KBM-7 (cell line): ENCODE results near the gene C9orf43.
A peak's percentile ranks its signal among the peaks of the same experiment; 100 is the strongest.
"Not testable (repeated sequence)": the region's sequence is repeated elsewhere in the genome, so short reads cannot be mapped to it uniquely, and the experiment has no call there.

ENCODE experiments used
- DNase-seq: peaks from one replicate; pipeline ENCODE4 v3.0.0-alpha.2; 2015
- in situ Hi-C: fragments of 300-500 bp; cut with MboI; formaldehyde crosslinking; loops from 2 replicates; pipeline ENCODE4 v1.14.3; 2020; ENCODE audit warnings: low sequenced_read_pairs, low pct_unique_long_range_greater_than_20kb, mixed read lengths

Gene C9orf43

GRCh38 chr9:113380869-113381378, 29.6 kb upstream of the C9orf43 start:
- in situ Hi-C loops = no loop called here
- no peak for DNase-seq

- DNase-seq, in situ Hi-C loops: not testable (repeated sequence)
These were observed 29.1 kb upstream of the C9orf43 start for GRCh38 chr9:113381441-113381840.

- in situ Hi-C loops = no loop called here
- DNase-seq = no peak
These were observed 28.6 kb upstream of the C9orf43 start for GRCh38 chr9:113381909-113382411.

- in situ Hi-C loops = no loop called here
- no peak for DNase-seq
These were observed 23.8 kb upstream of the C9orf43 start for GRCh38 chr9:113386571-113387393.

GRCh38 chr9:113387560-113388230, 22.9 kb upstream of the C9orf43 start:
- in situ Hi-C loops = no loop called here
- DNase-seq = no peak

GRCh38 chr9:113388833-113389232, 21.7 kb upstream of the C9orf43 start:
- in situ Hi-C loops = no loop called here
- DNase-seq = no peak

GRCh38 chr9:113389451-113389850, 21.1 kb upstream of the C9orf43 start:
- DNase-seq = no peak
- in situ Hi-C loops = no loop called here

- in situ Hi-C loops = no loop called here
- no peak for DNase-seq
These were observed 20.2 kb upstream of the C9orf43 start for GRCh38 chr9:113390192-113390960.

- DNase-seq = no peak
- in situ Hi-C loops = no loop called here
These were observed 18.6 kb upstream of the C9orf43 start for GRCh38 chr9:113391917-113392316.

- in situ Hi-C loops = no loop called here
- no peak for DNase-seq
These were observed 17.3 kb upstream of the C9orf43 start for GRCh38 chr9:113393281-113393680.

GRCh38 chr9:113395000-113395861, 15.3 kb upstream of the C9orf43 start:
- in situ Hi-C loops = no loop called here
- DNase-seq = no peak

GRCh38 chr9:113397203-113397631, 13.3 kb upstream of the C9orf43 start:
- in situ Hi-C loops = no loop called here
- DNase-seq = no peak

- no peak for DNase-seq
- in situ Hi-C loops = no loop called here
These were observed 11.8 kb upstream of the C9orf43 start for GRCh38 chr9:113398796-113399195.

- in situ Hi-C loops = no loop called here
These were observed 10.8 kb upstream of the C9orf43 start for GRCh38 chr9:113399646-113400200.

GRCh38 chr9:113401027-113401792, 9.3 kb upstream of the C9orf43 start, which contains the start of gene ALAD:
TSS of gene ALAD (minus strand) at chr9:113401284. CDS start at chr9:113393559, 7,725 bp downstream.
- peak; percentile 99 for DNase-seq
- in situ Hi-C loops = no loop called here

More at GRCh38 chr9:113399646-113400200, 10.8 kb upstream of the C9orf43 start:
- no peak for DNase-seq

GRCh38 chr9:113403646-113404045, 6.9 kb upstream of the C9orf43 start:
- peak; percentile 32 for DNase-seq
- in situ Hi-C loops = no loop called here

GRCh38 chr9:113406353-113406752, 4.2 kb upstream of the C9orf43 start:
- in situ Hi-C loops, DNase-seq: not testable (repeated sequence)
